Tibial nerve (tissue), 4 donors: ENCODE results near the gene ADRM1. TPM values are rescaled to one million over a fixed set of nuclear protein-coding genes. Genes with fewer than 3 reads are reported as not detected.

Experiments
- DNase-seq, 2 donors: peaks; one replicate each; pipeline ENCODE4 v3.0.0-alpha.2; 2019; ENCODE audit warnings: low spot score in 2 of 2
- H3K27ac ChIP-seq, 4 donors: fragments of 200-600 bp; sonication (generic) in 3 of 4; one replicate each; pipeline ENCODE4 v1.5.1; 2017 to 2019; ENCODE audit warnings: mild to moderate bottlenecking in 1 of 4
- H3K27me3 ChIP-seq, 2 donors: fragments of 200-600 bp; sonication (generic) in 1 of 2; one replicate each; pipeline versions ENCODE4 v1.5.1 to v1.6.0; 2017 to 2019
- H3K36me3 ChIP-seq, 3 donors: fragments of 200-600 bp; sonication (generic); one replicate each; pipeline ENCODE4 v1.5.1; 2018 to 2019
- H3K4me1 ChIP-seq, 4 donors: fragments of 200-600 bp; sonication (generic) in 3 of 4; one replicate each; pipeline ENCODE4 v1.5.1; 2017 to 2019
- H3K4me3 ChIP-seq, 4 donors: fragments of 200-600 bp; sonication (generic) in 3 of 4; one replicate each; pipeline ENCODE4 v1.5.1; 2017 to 2019; ENCODE audit warnings: mild to moderate bottlenecking in 1 of 4, moderate library complexity in 1 of 4
- H3K9me3 ChIP-seq, 4 donors: fragments of 200-600 bp; sonication (generic) in 3 of 4; one replicate each; pipeline ENCODE4 v1.5.1; 2017 to 2019
- EP300 ChIP-seq, 2 donors: sonication (generic); formaldehyde crosslinking; IDR thresholded peaks; one replicate each; pipeline ENCODE4 v1.6.1; 2017; ENCODE audit warnings: antibody characterized with exemption in 2 of 2, mild to moderate bottlenecking in 1 of 2
- POLR2A ChIP-seq, 2 donors: fragments of 450-650 bp; IDR thresholded peaks; one replicate each; pipeline ENCODE4 v1.6.1; 2017; ENCODE audit warnings: antibody characterized with exemption in 2 of 2, mild to moderate bottlenecking in 2 of 2, moderate library complexity in 2 of 2
- WGBS, 2 donors: methylation state at CpG; one replicate each; pipeline ENCODE4 v1.1.5; 2018; 5-methylcytosine and 5-hydroxymethylcytosine counted together
- total RNA-seq, 4 donors: library from RNA; depleted of rRNA; stranded (reverse); fragments of >200 nt; gene quantifications; one replicate each; pipeline ENCODE4 v1.1.0, GENCODE V29; 2016
- TF ChIP-seq, protein P1 (sequence below), 5 experiments: fragments of 200-600 bp in 3 of 5; fragments of 450-650 bp in 2 of 5; sonication (generic) in 3 of 5; IDR thresholded peaks; one replicate each; pipeline ENCODE4 v1.5.1; 2016 to 2019; ENCODE audit warnings: antibody characterized with exemption in 5 of 5, mild to moderate bottlenecking in 3 of 5, moderate library complexity in 2 of 5

Gene ADRM1
- total RNA-seq, 4 donors from 2014 or later, result 111 to 132 (median 129) TPM

DNA sequence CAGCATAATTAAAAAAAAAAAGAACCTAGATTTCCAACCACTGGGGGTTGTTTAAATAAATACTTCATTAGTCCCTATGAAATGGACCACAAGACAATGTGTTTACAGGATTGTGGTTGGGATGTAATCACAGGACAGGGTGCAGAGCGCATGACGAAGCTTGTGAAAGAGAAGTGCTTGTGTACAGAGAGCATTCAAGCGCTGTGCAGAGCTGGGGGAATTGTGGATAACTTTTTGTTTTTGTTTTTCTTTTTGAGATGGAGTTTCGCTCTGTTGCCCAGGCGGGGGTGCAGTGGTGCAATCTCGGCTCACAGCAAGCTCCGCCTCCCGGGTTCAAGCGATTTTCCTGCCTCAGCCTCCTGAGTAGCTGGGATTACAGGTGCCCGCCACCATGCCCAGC lies 42.0 kb downstream of the ADRM1 start:
- H3K4me1 ChIP-seq, result no peaks in the 10 kb centered on the region
- no peak overlapping the region for H3K27ac ChIP-seq
- H3K9me3 ChIP-seq, result no peaks in the 10 kb centered on the region
- no peak overlapping the region for H3K4me3 ChIP-seq
- 79 to 81% methylated on average over 10 of the region's 10 CpGs for WGBS, 2 donors
- H3K36me3 ChIP-seq, result peaks cover 0 to 78% (median 0%) of the 10 kb centered on the region in 3 donors
- H3K27me3 ChIP-seq, result no peaks in the 10 kb centered on the region
- TF ChIP-seq POLR2A (IDR thresholded peaks at IDR 0.05), result no peak
- TF ChIP-seq, protein P1, sequence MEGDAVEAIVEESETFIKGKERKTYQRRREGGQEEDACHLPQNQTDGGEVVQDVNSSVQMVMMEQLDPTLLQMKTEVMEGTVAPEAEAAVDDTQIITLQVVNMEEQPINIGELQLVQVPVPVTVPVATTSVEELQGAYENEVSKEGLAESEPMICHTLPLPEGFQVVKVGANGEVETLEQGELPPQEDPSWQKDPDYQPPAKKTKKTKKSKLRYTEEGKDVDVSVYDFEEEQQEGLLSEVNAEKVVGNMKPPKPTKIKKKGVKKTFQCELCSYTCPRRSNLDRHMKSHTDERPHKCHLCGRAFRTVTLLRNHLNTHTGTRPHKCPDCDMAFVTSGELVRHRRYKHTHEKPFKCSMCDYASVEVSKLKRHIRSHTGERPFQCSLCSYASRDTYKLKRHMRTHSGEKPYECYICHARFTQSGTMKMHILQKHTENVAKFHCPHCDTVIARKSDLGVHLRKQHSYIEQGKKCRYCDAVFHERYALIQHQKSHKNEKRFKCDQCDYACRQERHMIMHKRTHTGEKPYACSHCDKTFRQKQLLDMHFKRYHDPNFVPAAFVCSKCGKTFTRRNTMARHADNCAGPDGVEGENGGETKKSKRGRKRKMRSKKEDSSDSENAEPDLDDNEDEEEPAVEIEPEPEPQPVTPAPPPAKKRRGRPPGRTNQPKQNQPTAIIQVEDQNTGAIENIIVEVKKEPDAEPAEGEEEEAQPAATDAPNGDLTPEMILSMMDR (IDR thresholded peaks at IDR 0.05), result no peak
- TF ChIP-seq EP300 (IDR thresholded peaks at IDR 0.05), result no peak
- DNase-seq, result no peak

DNA sequence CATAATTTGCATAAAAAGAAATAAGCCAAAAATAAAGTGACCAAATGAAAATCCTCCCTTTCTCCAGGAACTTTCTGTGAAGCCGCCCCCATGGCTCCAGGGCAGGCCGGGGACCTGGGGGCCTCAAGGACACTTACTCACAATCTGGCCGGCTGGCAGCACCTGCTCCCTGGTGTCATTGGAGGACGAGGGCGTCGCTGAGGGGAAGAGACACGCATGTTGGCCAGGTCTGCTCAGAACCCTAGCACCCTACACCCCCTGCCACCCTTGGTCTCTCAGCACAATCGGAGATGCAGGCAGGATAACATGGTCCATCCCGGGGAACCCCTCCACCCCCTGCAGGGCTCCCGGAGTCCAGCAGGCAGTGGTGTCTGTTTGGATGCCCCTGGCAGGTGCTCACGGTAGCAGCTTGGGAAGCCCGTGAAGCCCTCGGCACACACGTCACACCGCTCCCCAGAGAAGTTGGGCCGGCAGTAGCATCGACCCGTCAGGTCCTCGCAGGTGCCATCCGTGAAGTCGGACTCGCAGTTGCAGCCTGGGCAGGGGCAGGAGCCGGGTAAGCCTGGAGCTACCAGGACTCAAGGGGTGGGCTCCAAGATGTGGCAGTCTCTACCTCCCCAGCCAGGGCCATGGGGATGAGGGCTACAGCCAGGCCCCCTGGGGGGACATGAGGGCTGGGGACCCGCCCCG lies 43.0 kb downstream of the ADRM1 start:
- H3K27me3 ChIP-seq, result no peaks in the 10 kb centered on the region
- no peak for DNase-seq
- no peaks in the 10 kb centered on the region for H3K9me3 ChIP-seq
- H3K27ac ChIP-seq, result no peak overlapping the region
- no peak overlapping the region for H3K4me3 ChIP-seq
- peaks cover 0 to 80% (median 0%) of the 10 kb centered on the region in 3 donors for H3K36me3 ChIP-seq
- TF ChIP-seq EP300 (IDR thresholded peaks at IDR 0.05) (no peak), POLR2A (IDR thresholded peaks at IDR 0.05) (no peak)
- TF ChIP-seq, protein P1 (IDR thresholded peaks at IDR 0.05), result no peak
- 89 to 90% methylated on average over 20 to 25 of the region's 25 CpGs for WGBS, 2 donors
- H3K4me1 ChIP-seq, result no peaks in the 10 kb centered on the region

DNA sequence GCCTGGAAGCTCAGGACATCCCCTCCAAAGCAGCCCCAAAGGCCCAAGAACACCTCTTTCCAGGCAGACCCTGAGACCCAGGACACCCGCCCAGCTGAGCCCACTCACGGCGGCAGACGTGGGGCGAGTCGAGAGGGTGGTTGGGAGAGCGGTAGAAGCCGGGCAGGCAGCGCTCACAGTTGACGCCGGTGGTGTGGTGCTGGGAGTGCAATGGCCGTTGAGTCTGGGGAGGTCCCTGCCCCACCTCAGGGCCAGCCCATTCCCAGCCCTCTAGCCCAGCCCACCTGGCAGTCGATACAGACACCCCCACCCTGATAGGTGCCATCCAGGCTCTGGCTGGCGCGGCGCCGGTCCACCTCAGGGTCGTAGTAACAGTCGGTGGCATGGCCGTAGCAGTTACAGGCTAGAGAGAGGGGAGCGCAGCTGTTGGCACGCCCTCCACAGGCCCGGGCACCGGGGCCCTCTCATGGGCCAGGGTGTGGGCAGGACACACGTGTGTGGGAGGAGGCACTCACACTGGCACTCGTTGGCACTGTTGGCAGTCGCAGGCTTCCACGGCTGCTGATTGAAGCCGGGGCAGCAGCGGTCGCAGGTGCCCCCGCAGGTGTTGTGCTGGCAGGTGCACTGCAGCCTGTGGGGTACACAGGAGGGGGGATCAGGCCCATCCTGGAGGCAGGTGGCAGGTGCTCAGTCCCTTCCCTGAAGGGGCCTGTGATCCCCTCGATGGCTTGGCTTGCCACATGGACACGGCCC lies 43.8 kb downstream of the ADRM1 start:
- WGBS, 2 donors, result 90 to 93% methylated on average over 19 to 33 of the region's 34 CpGs
- DNase-seq, result no peak
- Histone ChIP-seq H3K27ac (no peak overlapping the region), H3K4me3 (no peak overlapping the region), H3K4me1 (no peaks in the 10 kb centered on the region), H3K9me3 (no peaks in the 10 kb centered on the region), H3K27me3 (no peaks in the 10 kb centered on the region), H3K36me3 (peaks cover 0 to 81% (median 0%) of the 10 kb centered on the region in 3 donors)
- TF ChIP-seq, protein P1 (IDR thresholded peaks at IDR 0.05), result no peak
- TF ChIP-seq POLR2A (IDR thresholded peaks at IDR 0.05) (no peak), EP300 (IDR thresholded peaks at IDR 0.05) (no peak)

DNA sequence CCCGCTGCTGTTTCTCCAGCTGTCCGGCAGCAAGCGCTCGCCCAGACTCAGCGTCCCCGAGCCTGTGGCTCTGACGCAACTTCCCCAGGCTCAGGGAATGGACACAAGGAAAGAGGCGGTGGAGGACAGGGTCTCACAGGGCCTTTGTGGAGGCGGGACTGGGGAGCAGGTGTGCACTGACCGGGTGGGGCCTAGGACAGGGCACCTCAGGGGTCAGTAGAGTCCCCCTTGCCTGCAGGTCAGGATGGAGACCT lies 44.3 kb downstream of the ADRM1 start:
- 86 to 91% methylated on average over 8 to 10 of the region's 10 CpGs for WGBS, 2 donors
- TF ChIP-seq EP300 (IDR thresholded peaks at IDR 0.05) (no peak), POLR2A (IDR thresholded peaks at IDR 0.05) (no peak)
- TF ChIP-seq, protein P1 (IDR thresholded peaks at IDR 0.05), result no peak
- no peak for DNase-seq
- H3K36me3 ChIP-seq, result peaks cover 0 to 80% (median 0%) of the 10 kb centered on the region in 3 donors
- H3K4me1 ChIP-seq, result no peaks in the 10 kb centered on the region
- H3K9me3 ChIP-seq, result no peaks in the 10 kb centered on the region
- no peak overlapping the region for H3K27ac ChIP-seq
- no peak overlapping the region for H3K4me3 ChIP-seq
- no peaks in the 10 kb centered on the region for H3K27me3 ChIP-seq

DNA sequence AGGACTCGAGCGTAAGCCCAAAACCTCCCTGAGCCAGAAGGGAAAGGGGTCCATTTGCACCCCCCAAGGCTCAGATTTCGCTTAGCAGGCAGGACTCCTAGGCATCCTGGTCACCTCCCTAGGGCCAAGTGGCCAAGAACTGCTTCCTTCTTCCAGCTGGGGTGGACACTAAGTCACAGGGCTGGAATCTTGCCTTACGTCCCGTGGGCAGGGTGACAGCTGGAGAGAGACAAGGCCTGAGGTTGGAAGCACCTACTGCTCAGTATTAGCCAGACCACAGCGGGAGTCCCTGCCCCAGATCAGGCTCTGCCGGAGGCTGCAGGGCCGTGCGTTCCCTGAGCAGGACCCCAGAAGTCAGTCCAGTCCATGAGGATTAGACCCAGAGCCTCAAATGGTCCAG lies 44.6 kb downstream of the ADRM1 start:
- no peak for DNase-seq
- Histone ChIP-seq H3K36me3 (peaks cover 0 to 78% (median 0%) of the 10 kb centered on the region in 3 donors), H3K4me3 (no peak overlapping the region), H3K9me3 (no peaks in the 10 kb centered on the region), H3K4me1 (peaks cover 0 to 1% (median 0%) of the 10 kb centered on the region in 4 donors), H3K27me3 (no peaks in the 10 kb centered on the region), H3K27ac (no peak overlapping the region)
- WGBS, 2 donors, result 82 to 93% methylated on average over 9 of the region's 9 CpGs
- TF ChIP-seq POLR2A (IDR thresholded peaks at IDR 0.05) (no peak), EP300 (IDR thresholded peaks at IDR 0.05) (no peak)
- TF ChIP-seq, protein P1 (IDR thresholded peaks at IDR 0.05), result no peak
